BJ (cell line): ENCODE measurements around the gene TMSB10. TPM values are rescaled to one million over a fixed set of nuclear protein-coding genes. Genes with fewer than 3 reads are reported as not detected.
"Not testable (repeated sequence)": the region's sequence is repeated elsewhere in the genome, so short reads cannot be mapped to it uniquely, and the experiment has no call there.

ENCODE experiments used
- CTCF ChIA-PET: fragments of 350-600 bp; formaldehyde crosslinking; extraction: SDS; loops from one replicate; lab custom pipeline; 2021; ENCODE audit warnings: antibody characterized with exemption, inconsistent platforms; lab: Yijun Ruan, JAX
- POLR2A ChIA-PET: fragments of 300-600 bp; sonication (Branson Sonifier 250); formaldehyde crosslinking; extraction: SDS; loops from one replicate; lab custom pipeline; 2021; ENCODE audit warnings: antibody characterized with exemption; lab: Charles Lee
- DNase-seq: peaks from one replicate; pipeline ENCODE4 v3.0.0-alpha.2; 2011; ENCODE audit warnings: low read depth
- H3K27me3 ChIP-seq: 2 replicates; pipeline ENCODE4 v1.6.0; 2011; ENCODE audit warnings: low read length; ENCODE audit not compliant: control insufficient read depth, insufficient read depth
- H3K36me3 ChIP-seq: 2 replicates; pipeline ENCODE4 v1.5.1; 2011; ENCODE audit warnings: low read length; ENCODE audit not compliant: control insufficient read depth, insufficient read depth
- H3K4me3 ChIP-seq: 2 replicates; pipeline ENCODE4 v1.5.1; 2011; ENCODE audit warnings: low read depth, mild to moderate bottlenecking, control low read depth, low read length
- polyA plus RNA-seq: library from polyadenylated mRNA; depleted of rRNA; stranded (reverse); fragments of >200 nt; gene quantifications from 2 replicates; pipeline ENCODE4 v1.2.3, GENCODE V29; 2011
- TF ChIP-seq, protein P1 (sequence below): IDR thresholded peaks from 2 replicates; pipeline ENCODE4 v1.5.1; 2011; ENCODE audit warnings: low read depth, mild to moderate bottlenecking, control low read depth, inconsistent platforms, low read length, moderate library complexity; ENCODE audit not compliant: insufficient read depth

Gene TMSB10
- polyA plus RNA-seq, 1 experiment, result 3,073 TPM

DNA sequence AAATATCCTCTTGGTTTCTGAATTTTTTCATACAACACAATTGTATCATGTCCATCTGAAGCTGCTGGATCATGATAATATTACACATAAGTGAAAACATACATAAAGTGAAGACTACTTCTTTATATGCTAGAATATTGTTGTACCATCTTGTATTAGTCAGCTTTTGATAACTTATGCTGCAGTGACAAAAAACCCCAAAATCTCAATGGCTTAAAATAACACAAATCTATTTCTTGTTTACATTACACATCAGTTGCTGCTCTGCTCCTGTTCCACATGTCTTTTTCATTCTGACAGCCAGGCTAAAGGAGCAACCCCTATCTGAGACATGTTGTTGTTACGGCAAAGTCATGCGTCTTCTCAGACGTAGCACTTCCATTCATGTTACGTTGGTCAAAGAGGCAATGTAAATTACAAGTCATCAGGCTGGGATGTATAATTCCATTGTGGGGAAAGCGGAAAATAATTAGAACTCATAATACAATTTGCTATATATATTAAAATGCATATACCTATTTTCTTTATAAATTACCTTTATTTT is 5.8 kb downstream of the TMSB10 start:
- Histone ChIP-seq H3K4me3 (no peak overlapping the region), H3K27me3 (no peaks in the 10 kb centered on the region), H3K36me3 (peaks cover 3% of the 10 kb centered on the region)
- POLR2A ChIA-PET, result no interaction called here
- DNase-seq, result no peak
- CTCF ChIA-PET, result interaction anchor here (0.8 kb wide), 1 partner anchor 15 kb away, joined by 3 read pairs; no protein-coding TSS in a partner anchor
- TF ChIP-seq, protein P1, sequence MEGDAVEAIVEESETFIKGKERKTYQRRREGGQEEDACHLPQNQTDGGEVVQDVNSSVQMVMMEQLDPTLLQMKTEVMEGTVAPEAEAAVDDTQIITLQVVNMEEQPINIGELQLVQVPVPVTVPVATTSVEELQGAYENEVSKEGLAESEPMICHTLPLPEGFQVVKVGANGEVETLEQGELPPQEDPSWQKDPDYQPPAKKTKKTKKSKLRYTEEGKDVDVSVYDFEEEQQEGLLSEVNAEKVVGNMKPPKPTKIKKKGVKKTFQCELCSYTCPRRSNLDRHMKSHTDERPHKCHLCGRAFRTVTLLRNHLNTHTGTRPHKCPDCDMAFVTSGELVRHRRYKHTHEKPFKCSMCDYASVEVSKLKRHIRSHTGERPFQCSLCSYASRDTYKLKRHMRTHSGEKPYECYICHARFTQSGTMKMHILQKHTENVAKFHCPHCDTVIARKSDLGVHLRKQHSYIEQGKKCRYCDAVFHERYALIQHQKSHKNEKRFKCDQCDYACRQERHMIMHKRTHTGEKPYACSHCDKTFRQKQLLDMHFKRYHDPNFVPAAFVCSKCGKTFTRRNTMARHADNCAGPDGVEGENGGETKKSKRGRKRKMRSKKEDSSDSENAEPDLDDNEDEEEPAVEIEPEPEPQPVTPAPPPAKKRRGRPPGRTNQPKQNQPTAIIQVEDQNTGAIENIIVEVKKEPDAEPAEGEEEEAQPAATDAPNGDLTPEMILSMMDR, result no peak

DNA sequence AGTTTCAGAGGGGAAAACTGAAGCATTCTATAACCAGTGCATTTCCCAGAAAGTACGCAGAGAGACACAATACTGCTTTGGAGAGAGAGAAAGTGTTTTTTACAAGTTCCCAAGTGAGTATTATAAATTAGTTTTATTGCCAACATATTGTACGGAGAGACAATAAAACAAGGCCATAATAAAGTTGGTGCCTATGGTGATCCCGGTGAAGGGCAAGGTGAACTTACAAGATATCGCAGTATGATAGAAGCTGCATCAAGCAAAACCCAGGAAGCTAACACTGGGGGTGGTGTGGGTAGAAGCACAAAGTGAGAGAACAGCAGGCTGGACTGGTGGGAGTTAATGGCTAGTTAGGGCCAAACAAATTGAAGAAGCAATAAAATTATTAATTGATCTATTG is 7.5 kb downstream of the TMSB10 start:
- TF ChIP-seq, protein P1, result no peak
- POLR2A ChIA-PET, result interaction anchor here (0.8 kb wide), 1 partner anchor 359 kb away, joined by 3 read pairs; no protein-coding TSS in a partner anchor
- no peaks in the 10 kb centered on the region for H3K27me3 ChIP-seq
- no peak for DNase-seq
- H3K36me3 ChIP-seq, result no peaks in the 10 kb centered on the region
- CTCF ChIA-PET, result interaction anchor here (0.5 to 2.4 kb wide), 3 partner anchors 13 to 364 kb away, joined by 3 to 12 read pairs (median 3); no protein-coding TSS in a partner anchor
- H3K4me3 ChIP-seq, result no peak overlapping the region

DNA sequence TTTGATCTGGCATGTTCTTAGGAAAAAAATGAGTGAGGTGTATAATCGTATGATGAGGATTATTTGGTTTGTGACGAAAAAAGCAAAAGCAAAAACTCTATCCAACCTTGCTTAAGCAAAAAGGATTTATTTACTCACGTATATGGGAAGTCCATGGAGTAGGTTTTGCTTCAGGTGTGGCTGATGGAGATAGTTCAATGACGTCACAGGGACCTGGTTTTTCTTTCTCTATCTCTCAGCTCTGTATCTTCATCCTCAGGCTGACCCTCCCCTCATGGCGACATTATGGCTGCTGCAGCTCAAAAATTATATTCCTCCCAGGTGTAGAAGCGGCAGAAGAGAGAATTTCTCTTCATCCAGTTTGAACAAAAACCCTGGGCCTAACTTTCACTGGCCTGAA is 8.9 kb downstream of the TMSB10 start:
- Histone ChIP-seq H3K4me3 (no peak overlapping the region), H3K27me3 (no peaks in the 10 kb centered on the region), H3K36me3 (no peaks in the 10 kb centered on the region)
- POLR2A ChIA-PET, result no interaction called here
- CTCF ChIA-PET, result no interaction called here
- TF ChIP-seq, protein P1, result no peak
- DNase-seq, result no peak

DNA sequence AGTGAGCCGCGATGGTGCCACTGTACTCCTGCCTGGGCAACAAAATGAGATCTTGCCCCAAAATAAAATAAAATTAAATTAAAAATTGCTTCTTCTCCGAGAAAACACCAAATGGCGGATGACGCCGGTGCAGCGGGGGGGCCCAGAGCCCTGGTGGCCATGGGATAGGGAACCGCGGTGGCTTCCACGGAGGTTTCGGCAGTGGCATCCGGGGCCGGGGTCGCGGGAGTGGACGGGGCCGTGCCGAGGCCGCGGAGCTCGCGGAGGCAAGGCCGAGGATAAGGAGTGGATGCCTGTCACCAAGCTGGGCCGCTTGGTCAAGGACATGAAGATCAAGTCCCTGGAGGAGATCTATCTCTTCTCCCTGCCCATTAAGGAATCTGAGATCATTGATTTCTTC is 10.2 kb downstream of the TMSB10 start:
- CTCF ChIA-PET, H3K27me3 ChIP-seq, DNase-seq, H3K4me3 ChIP-seq, H3K36me3 ChIP-seq, POLR2A ChIA-PET: not testable (repeated sequence)

DNA sequence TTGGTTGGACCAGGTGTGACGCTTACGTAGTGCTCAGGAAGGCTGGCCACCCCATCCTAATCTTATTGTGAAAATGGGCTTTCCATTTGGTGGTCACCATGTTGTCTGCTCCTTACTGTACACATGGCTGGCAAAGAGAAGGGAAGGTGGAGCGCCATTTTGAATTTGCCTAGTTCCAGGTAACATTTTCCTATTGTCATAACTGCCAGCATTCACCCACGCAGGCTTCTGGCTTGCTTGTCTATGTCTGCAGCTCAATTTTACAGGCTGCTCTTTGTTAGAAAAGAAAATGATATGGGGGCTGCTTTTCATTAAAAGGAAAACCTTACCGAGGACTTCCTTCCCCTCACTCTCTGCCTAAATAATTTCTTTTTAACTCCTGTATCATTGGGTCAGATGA is 12.4 kb downstream of the TMSB10 start:
- POLR2A ChIA-PET, result interaction anchor here (0.9 kb wide), 1 partner anchor 11 kb away, joined by 5 read pairs; no protein-coding TSS in a partner anchor
- not testable (repeated sequence) for H3K36me3 ChIP-seq, H3K4me3 ChIP-seq, DNase-seq, H3K27me3 ChIP-seq
- CTCF ChIA-PET, result interaction anchor here (1.0 to 1.3 kb wide), 3 partner anchors 8 to 52 kb away, joined by 3 to 8 read pairs (median 4); no protein-coding TSS in a partner anchor

DNA sequence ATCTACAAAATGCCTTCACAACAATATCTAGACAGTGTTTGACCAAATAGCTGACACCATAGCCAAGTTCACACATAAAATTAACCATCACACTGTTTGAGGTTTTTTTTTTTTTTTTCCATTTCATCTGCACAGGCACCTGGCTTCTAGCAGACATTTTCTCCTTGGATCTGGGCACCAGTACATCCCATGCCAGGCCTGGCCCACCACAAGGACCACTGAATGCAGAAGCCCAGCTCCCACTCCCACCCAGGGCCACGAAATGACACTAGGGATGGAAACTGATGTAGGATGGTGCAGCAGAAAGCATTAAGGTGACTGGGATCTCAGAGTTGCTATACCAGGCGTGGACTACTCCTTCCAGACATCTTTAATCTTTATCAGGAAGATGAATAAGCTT is 13.0 kb downstream of the TMSB10 start:
- Histone ChIP-seq H3K36me3 (no peaks in the 10 kb centered on the region), H3K4me3 (no peak overlapping the region), H3K27me3 (no peaks in the 10 kb centered on the region)
- ChIA-PET POLR2A (no interaction called here), CTCF (interaction anchor here (0.7 to 1.3 kb wide), 2 partner anchors 12 to 37 kb away, joined by 3 read pairs; no protein-coding TSS in a partner anchor)
- DNase-seq, result no peak
- TF ChIP-seq, protein P1, result no peak
